ENCODE results near the gene ZNF75A.

ZNF75A gene

GRCh38 chr16:3282103-3282729 is 23.1 kb upstream of the ZNF75A start:
- Histone ChIP-seq H3K27me3 (no peaks in the 10 kb centered on the region), H3K9me3 (replicated peaks in 1 of 11) (peaks cover 19 to 31% (median 27%) of the 10 kb centered on the region in 11 experiments), H4K20me1 (peaks cover 0 to 38% (median 20%) of the 10 kb centered on the region in 11 experiments; a peak in 12 of 22 replicates), H3K4me2 (peak overlapping the region; percentile 86 to 98 (median 95)), H3K9ac (peak overlapping the region; percentile 91 to 99 (median 95)), H3K4me1 (peaks cover 24 to 32% (median 28%) of the 10 kb centered on the region in 10 experiments), H3K36me3 (peaks cover 24 to 30% (median 28%) of the 10 kb centered on the region in 11 experiments), H3K27ac (peak overlapping the region; percentile 94 to 100 (median 98)), H3K4me3 (peak overlapping the region; percentile 80 to 99 (median 96))
- TF ChIP-seq Cebpa-rat (IDR thresholded peaks at IDR 0.05), result no peak

- H4K20me1 ChIP-seq, result peaks cover 0 to 39% (median 20%) of the 10 kb centered on the region in 11 experiments; a peak in 12 of 22 replicates
- peaks cover 24 to 32% (median 28%) of the 10 kb centered on the region in 10 experiments for H3K4me1 ChIP-seq
- H3K9ac ChIP-seq, result peak within 1 kb of the TSS; percentile 91 to 99 (median 95)
- H3K27me3 ChIP-seq, result no peaks in the 10 kb centered on the region
- H3K27ac ChIP-seq, result peak within 1 kb of the TSS; percentile 94 to 100 (median 98)
- H3K4me2 ChIP-seq, result peak within 1 kb of the TSS; percentile 93 to 99 (median 97)
- peak within 1 kb of the TSS; percentile 80 to 99 (median 96) for H3K4me3 ChIP-seq
- peaks cover 30 to 37% (median 35%) of the 10 kb centered on the region in 11 experiments for H3K36me3 ChIP-seq
- H3K9me3 ChIP-seq (replicated peaks in 1 of 11), result peaks cover 27 to 38% (median 34%) of the 10 kb centered on the region in 11 experiments
- no peak for TF ChIP-seq Cebpa-rat (IDR thresholded peaks at IDR 0.05)
Observed at GRCh38 chr16:3282730-3283542, 22.4 kb upstream of the ZNF75A start, which contains the start of gene ZNF263. ZNF263 (plus strand) TSS chr16:3283491; CDS start chr16:3283819, 328 bp downstream.

GRCh38 chr16:3283543-3284447 is 21.5 kb upstream of the ZNF75A start:
- Histone ChIP-seq H3K27ac (peak overlapping the region; percentile 94 to 100 (median 98)), H3K36me3 (peaks cover 38 to 45% (median 43%) of the 10 kb centered on the region in 11 experiments), H3K9ac (peak overlapping the region; percentile 91 to 99 (median 95)), H3K27me3 (no peaks in the 10 kb centered on the region), H3K4me2 (peak overlapping the region; percentile 93 to 99 (median 97)), H3K4me3 (peak overlapping the region; percentile 80 to 99 (median 96)), H3K9me3 (replicated peaks in 1 of 11) (peaks cover 35 to 47% (median 43%) of the 10 kb centered on the region in 11 experiments), H3K4me1 (peaks cover 24 to 32% (median 28%) of the 10 kb centered on the region in 10 experiments), H4K20me1 (peaks cover 0 to 39% (median 20%) of the 10 kb centered on the region in 11 experiments; a peak in 12 of 22 replicates)
- no peak for TF ChIP-seq Cebpa-rat (IDR thresholded peaks at IDR 0.05)

- peak overlapping the region; percentile 91 to 99 (median 95); a peak in 19 of 22 replicates for H3K9ac ChIP-seq
- TF ChIP-seq Cebpa-rat (IDR thresholded peaks at IDR 0.05), result no peak
Observed at GRCh38 chr16:3285131-3285530, 20.2 kb upstream of the ZNF75A start.

GRCh38 chr16:3289998-3290673 is 15.2 kb upstream of the ZNF75A start:
- Histone ChIP-seq H3K9ac (no peak overlapping the region), H3K4me3 (peak overlapping the region; percentile 16 to 99 (median 48); a peak in 19 of 20 replicates), H3K27me3 (peaks cover 0 to 11% (median 0%) of the 10 kb centered on the region in 11 experiments; a peak in 5 of 22 replicates), H3K27ac (no peak overlapping the region), H3K9me3 (replicated peaks in 1 of 11) (peaks cover 99 to 100% (median 100%) of the 10 kb centered on the region in 11 experiments), H4K20me1 (peaks cover 0 to 56% (median 6%) of the 10 kb centered on the region in 11 experiments; a peak in 11 of 22 replicates), H3K4me2 (no peak overlapping the region), H3K4me1 (peaks cover 4 to 13% (median 7%) of the 10 kb centered on the region in 10 experiments), H3K36me3 (peaks cover 98 to 100% (median 100%) of the 10 kb centered on the region in 11 experiments)
- no peak for TF ChIP-seq Cebpa-rat (IDR thresholded peaks at IDR 0.05)

More at GRCh38 chr16:3285131-3285530, 20.2 kb upstream of the ZNF75A start:
- Histone ChIP-seq H3K36me3 (peaks cover 52 to 59% (median 57%) of the 10 kb centered on the region in 11 experiments), H4K20me1 (peaks cover 0 to 39% (median 20%) of the 10 kb centered on the region in 11 experiments; a peak in 12 of 22 replicates), H3K4me3 (peak overlapping the region; percentile 80 to 99 (median 96)), H3K4me1 (peaks cover 24 to 32% (median 28%) of the 10 kb centered on the region in 10 experiments), H3K27me3 (peaks cover 0 to 7% (median 0%) of the 10 kb centered on the region in 11 experiments; a peak in 5 of 22 replicates), H3K27ac (no peak overlapping the region), H3K4me2 (peak overlapping the region; percentile 93 to 99 (median 97)), H3K9me3 (replicated peaks in 1 of 11) (peaks cover 49 to 60% (median 56%) of the 10 kb centered on the region in 11 experiments)

- Histone ChIP-seq H3K9ac (no peak overlapping the region), H4K20me1 (peaks cover 0 to 44% (median 0%) of the 10 kb centered on the region in 11 experiments; a peak in 4 of 22 replicates), H3K36me3 (peaks cover 92 to 98% (median 97%) of the 10 kb centered on the region in 11 experiments), H3K4me1 (no peaks in the 10 kb centered on the region), H3K27me3 (peaks cover 0 to 11% (median 0%) of the 10 kb centered on the region in 11 experiments; a peak in 5 of 22 replicates), H3K4me2 (no peak overlapping the region), H3K9me3 (replicated peaks in 1 of 11) (peaks cover 97 to 100% (median 100%) of the 10 kb centered on the region in 11 experiments), H3K27ac (no peak overlapping the region), H3K4me3 (peak overlapping the region in 7 of 10 experiments; percentile 3 to 99 (median 47); a peak in 4 of 20 replicates)
- TF ChIP-seq Cebpa-rat (IDR thresholded peaks at IDR 0.05), result no peak
Observed at GRCh38 chr16:3292604-3293003, 12.7 kb upstream of the ZNF75A start.

GRCh38 chr16:3295209-3295608 is 10.1 kb upstream of the ZNF75A start:
- no peak overlapping the region for H3K27ac ChIP-seq
- H3K4me2 ChIP-seq, result no peak overlapping the region
- H3K9ac ChIP-seq, result no peak overlapping the region
- H3K4me3 ChIP-seq, result peak overlapping the region in 2 of 10 experiments; percentile 0 to 5; a peak in 1 of 20 replicates
- H3K36me3 ChIP-seq, result peaks cover 86 to 98% (median 94%) of the 10 kb centered on the region in 11 experiments
- TF ChIP-seq Cebpa-rat (IDR thresholded peaks at IDR 0.05), result no peak
- no peaks in the 10 kb centered on the region for H3K4me1 ChIP-seq
- H3K9me3 ChIP-seq (replicated peaks in 1 of 11), result peaks cover 86 to 100% (median 97%) of the 10 kb centered on the region in 11 experiments
- peaks cover 0 to 44% (median 0%) of the 10 kb centered on the region in 11 experiments; a peak in 4 of 22 replicates for H4K20me1 ChIP-seq
- peaks cover 0 to 5% (median 0%) of the 10 kb centered on the region in 11 experiments; a peak in 2 of 22 replicates for H3K27me3 ChIP-seq
